Activated T-cell treated with anti-CD3 and anti-CD28 coated beads, Interleukin-2, amount 50 U/mL, for 4 hours (primary cell): ENCODE data around the gene SNX25. TPM values are rescaled to one million over a fixed set of nuclear protein-coding genes. Genes with fewer than 3 reads are reported as not detected.
"Not testable (repeated sequence)": the region's sequence is repeated elsewhere in the genome, so short reads cannot be mapped to it uniquely, and the experiment has no call there.

Source experiments
- ATAC-seq, 2 donors: fragments of 200-7000 bp; cut with Tn5 transposase; one replicate each; pipeline ENCODE4 v1.10.0; 2021
- DNase-seq: peaks from one replicate; pipeline ENCODE4 v3.0.0-alpha.2; 2020
- H3K27me3 Mint-ChIP-seq: one replicate; pipeline ENCODE4 v1.8.0; 2021; ENCODE audit warnings: low read depth, mixed read lengths
- H3K36me3 Mint-ChIP-seq: one replicate; pipeline ENCODE4 v1.8.0; 2022; ENCODE audit warnings: mixed read lengths; ENCODE audit not compliant: insufficient read depth
- H3K4me1 Mint-ChIP-seq: one replicate; pipeline ENCODE4 v1.8.0; 2021; ENCODE audit warnings: low read depth, mixed read lengths
- H3K4me3 Mint-ChIP-seq: one replicate; pipeline ENCODE4 v1.8.0; 2021; ENCODE audit warnings: mild to moderate bottlenecking, moderate library complexity, mixed read lengths
- H3K9me3 Mint-ChIP-seq: one replicate; pipeline ENCODE4 v1.8.0; 2021; ENCODE audit warnings: mixed read lengths
- total RNA-seq, 3 donors: library from RNA; stranded (reverse); gene quantifications; one replicate each; pipeline ENCODE4 v1.2.1, GENCODE V29; 2021

Gene SNX25
- total RNA-seq, 3 donors from 2014 or later, result 9.5 to 10.9 (median 10.3) TPM

DNA sequence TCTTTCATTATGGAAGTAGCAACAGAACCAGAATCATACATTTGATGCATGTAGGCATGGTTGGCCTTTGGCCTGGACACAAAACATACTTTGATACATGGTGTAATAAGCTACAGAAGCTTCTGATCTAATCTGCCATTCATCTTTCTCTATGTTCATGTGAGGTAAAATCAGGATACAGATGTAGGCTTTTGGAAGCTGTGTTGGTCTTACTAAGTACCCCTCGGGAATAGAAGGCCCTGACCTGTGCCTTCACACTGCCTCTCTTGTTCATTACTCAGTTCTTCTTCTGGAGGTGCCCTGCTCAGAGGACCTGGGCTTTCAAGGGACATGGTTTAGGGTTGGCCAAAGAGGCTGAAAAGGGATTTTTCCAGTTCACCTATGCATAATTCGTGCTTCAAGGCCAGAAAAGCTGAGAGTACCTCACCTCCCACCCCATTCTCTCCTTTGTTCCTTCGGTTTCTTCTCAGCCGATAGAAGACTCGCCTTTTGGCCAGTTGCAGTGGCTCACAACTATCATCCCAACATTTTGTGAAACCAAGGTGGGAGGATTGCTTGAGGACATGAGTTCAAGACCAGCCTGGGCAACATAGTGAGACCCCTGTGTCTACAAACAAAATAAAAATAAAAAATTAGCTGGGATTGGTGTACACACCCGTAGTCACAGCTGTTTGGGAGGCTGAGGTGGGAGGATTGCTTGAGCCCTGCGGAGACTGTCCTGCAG, 25.9 kb downstream of the SNX25 start:
- Mint-ChIP-seq H3K9me3 (no peaks in the 10 kb centered on the region), H3K36me3 (peaks cover 2% of the 10 kb centered on the region), H3K4me3 (no peak overlapping the region), H3K27me3 (no peaks in the 10 kb centered on the region), H3K4me1 (peaks cover 22% of the 10 kb centered on the region)
- DNase-seq (no peak), ATAC-seq (no peak)

DNA sequence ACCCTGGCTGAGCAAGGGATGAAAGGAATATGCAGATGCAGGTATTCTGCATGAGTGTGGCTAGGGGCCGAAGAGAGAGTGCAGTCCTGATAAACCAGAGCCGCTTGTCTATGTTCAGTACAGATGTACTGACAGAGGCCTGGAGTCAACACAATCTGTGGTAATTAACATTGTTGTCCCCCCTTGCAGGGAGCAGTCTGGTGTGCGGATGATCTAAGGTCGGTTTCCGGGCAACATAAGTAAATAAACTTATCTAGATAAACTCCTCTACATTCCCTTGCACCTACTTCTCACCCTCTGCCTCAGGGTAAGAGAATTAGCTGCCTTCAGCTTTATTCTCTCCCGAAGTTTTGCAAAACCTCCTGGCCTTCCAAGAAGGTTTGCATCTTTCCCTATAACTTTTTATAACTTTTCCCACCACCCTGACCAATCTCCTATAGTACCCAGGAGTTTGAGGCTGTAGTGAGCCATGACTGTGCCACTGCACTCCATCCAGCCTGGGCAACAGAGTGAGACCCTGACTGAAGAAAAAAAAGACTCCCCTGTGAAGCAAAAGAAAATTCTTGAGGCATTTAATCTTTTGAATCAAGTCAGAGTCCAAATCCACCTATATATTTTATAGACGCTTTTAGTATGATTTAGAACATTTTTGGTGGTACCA, 26.6 kb downstream of the SNX25 start:
- Mint-ChIP-seq H3K9me3 (no peaks in the 10 kb centered on the region), H3K4me1 (peaks cover 22% of the 10 kb centered on the region), H3K27me3 (no peaks in the 10 kb centered on the region), H3K4me3 (no peak overlapping the region), H3K36me3 (peaks cover 2% of the 10 kb centered on the region)
- no peak for DNase-seq
- ATAC-seq, result no peak

DNA sequence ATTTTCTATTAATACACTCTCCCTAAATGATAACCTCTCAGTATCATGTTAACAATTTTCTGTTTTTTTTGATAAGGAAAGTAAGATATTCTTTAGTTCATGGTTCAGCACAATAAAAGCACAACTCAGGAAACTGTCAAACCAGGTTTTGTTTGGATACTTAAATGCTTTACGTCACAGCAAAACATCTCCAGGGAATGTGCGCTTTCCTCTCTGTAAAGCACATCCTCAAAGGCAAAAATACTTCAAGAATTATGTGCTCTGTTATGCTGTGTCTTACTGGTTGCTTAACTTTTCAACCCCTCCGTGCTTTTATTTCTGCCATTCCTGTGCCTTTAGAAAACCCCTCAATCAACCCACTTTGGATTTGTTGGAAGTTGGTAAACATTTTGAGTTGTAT, 27.8 kb downstream of the SNX25 start:
- ATAC-seq, result no peak
- no peak for DNase-seq
- Mint-ChIP-seq H3K4me1 (peaks cover 20% of the 10 kb centered on the region), H3K4me3 (no peak overlapping the region), H3K36me3 (peaks cover 2% of the 10 kb centered on the region), H3K27me3 (no peaks in the 10 kb centered on the region), H3K9me3 (no peaks in the 10 kb centered on the region)

DNA sequence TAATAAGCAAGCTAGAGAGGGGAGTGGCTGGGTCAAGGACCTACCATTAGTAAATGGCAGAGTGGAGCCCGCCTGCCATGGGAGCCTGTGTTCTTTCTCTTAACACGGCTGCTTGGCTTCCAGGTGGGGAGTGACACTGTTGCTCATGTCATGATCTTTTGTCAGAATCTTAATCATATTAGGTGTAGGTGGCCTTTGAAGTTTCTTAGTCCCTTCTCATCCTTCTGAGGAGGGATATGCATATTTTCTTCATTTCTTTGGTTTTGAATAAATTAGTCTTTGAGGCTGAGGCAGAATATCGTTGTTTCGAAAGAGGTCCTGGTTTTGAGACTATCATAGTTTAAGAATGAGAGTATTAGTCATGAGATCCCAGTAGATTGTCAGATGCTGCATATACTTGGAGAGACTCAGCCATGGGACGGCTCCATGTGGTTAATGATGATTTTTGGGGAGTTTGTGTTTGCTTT, 28.9 kb downstream of the SNX25 start:
- DNase-seq (no peak), ATAC-seq (peak; percentile 90 to 94)
- no peaks in the 10 kb centered on the region for H3K27me3 Mint-ChIP-seq
- peaks cover 2% of the 10 kb centered on the region for H3K36me3 Mint-ChIP-seq
- H3K9me3 Mint-ChIP-seq, result no peaks in the 10 kb centered on the region
- no peak overlapping the region for H3K4me3 Mint-ChIP-seq
- peaks cover 15% of the 10 kb centered on the region for H3K4me1 Mint-ChIP-seq

DNA sequence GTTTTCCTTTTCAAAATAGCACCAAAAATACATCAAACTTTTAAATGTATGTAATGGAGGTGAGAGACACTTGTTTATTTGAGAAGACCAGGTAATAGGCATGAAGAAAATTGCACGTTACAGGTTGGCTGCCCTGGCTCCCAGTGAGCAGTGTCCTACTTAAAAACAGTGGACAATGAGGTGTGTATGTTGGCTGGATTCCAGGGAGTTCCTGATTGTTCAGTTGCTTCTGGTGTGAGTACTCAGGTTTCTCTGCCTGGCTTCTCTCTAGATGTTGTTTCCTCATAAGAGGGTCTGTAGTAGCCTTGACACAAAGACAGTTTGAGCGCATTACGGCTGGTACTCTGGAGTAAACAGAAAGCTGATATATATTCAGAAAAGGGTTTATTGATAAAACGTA, 29.4 kb downstream of the SNX25 start:
- Mint-ChIP-seq H3K4me1 (peaks cover 16% of the 10 kb centered on the region), H3K27me3 (no peaks in the 10 kb centered on the region), H3K9me3 (no peaks in the 10 kb centered on the region), H3K4me3 (no peak overlapping the region), H3K36me3 (peaks cover 2% of the 10 kb centered on the region)
- ATAC-seq (no peak), DNase-seq (no peak)

DNA sequence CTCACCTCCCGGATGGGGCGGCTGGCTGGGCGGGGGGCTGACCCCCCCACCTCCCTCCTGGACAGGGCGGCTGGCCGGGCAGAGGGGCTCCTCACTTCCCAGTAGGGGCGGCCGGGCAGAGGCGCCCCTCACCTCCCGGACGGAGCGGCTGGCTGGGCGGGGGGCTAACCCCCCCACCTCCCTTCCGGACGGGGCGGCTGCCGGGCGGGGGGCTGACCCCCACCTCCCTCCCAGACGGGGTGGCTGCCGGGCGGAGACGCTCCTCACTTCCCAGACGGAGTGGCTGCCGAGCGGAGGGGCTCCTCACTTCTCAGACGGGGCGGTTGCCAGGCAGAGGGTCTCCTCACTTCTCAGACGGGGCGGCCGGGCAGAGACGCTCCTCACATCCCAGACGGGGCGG, 31.1 kb downstream of the SNX25 start:
- not testable (repeated sequence) for ATAC-seq, H3K36me3 Mint-ChIP-seq, H3K4me3 Mint-ChIP-seq, DNase-seq, H3K9me3 Mint-ChIP-seq, H3K27me3 Mint-ChIP-seq
- peaks cover 16% of the 10 kb centered on the region for H3K4me1 Mint-ChIP-seq

DNA sequence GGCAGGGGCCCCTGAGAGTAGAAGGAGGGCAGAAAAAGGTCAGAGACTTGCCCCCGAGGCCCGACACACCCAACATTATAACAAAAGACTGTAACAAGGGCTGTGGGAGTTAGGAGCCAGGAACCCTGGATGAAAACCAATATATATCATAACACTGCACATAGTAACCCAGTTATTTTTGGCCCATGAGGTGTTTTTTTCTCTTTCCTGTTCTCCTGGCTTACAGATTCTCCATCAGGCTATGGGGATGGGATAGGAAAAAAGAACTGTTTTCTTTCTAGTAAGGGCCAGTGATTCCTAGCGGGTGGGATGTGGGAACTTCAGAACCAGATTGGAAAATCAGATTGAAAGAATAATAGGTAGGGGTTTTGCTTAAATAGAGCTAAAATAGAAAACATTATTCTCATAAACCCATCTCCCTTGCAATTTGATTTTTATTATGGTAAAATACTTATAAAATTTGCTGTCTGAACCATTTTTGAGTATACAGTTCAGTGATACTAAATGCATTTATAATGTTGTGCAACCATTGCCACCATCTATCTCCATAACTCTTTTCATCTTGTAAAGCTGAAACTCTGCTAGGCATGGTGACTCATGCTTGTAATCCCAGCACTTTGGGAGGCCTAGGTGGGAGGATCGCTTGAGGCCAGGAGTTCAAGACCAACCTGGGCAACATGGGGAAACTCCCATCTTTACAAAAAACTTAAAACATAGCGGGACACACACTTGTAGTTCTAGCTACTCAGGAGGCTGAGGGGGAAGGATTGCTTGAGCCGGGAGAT, 33.5 kb downstream of the SNX25 start:
- ATAC-seq, result no peak
- peaks cover 6% of the 10 kb centered on the region for H3K36me3 Mint-ChIP-seq
- H3K4me3 Mint-ChIP-seq, result no peak overlapping the region
- H3K27me3 Mint-ChIP-seq, result no peaks in the 10 kb centered on the region
- DNase-seq, result no peak
- peaks cover 28% of the 10 kb centered on the region for H3K4me1 Mint-ChIP-seq
- H3K9me3 Mint-ChIP-seq, result no peaks in the 10 kb centered on the region

DNA sequence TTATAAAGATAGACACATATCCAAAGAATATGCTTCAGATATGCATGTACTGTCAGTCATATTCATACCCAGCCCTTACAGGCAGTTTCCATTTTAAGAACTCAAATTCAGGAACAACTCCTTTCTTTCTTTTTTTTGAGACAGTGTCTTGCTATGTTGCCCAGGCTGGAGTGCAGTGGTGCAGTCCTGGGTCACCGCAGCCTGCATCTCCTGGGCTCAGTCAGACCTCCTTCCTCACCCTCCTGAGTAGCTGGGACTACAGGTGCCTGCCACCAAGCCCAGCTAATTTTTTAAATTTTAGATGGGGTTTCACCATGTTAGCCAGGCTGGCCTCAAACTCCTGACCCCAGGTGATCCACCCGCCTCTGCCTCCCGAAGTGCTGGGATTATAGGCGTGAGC, 34.5 kb downstream of the SNX25 start:
- peaks cover 21% of the 10 kb centered on the region for H3K4me1 Mint-ChIP-seq
- peaks cover 4% of the 10 kb centered on the region for H3K36me3 Mint-ChIP-seq
- ATAC-seq (no peak), DNase-seq (no peak)
- H3K4me3 Mint-ChIP-seq, result no peak overlapping the region
- no peaks in the 10 kb centered on the region for H3K27me3 Mint-ChIP-seq
- no peaks in the 10 kb centered on the region for H3K9me3 Mint-ChIP-seq

DNA sequence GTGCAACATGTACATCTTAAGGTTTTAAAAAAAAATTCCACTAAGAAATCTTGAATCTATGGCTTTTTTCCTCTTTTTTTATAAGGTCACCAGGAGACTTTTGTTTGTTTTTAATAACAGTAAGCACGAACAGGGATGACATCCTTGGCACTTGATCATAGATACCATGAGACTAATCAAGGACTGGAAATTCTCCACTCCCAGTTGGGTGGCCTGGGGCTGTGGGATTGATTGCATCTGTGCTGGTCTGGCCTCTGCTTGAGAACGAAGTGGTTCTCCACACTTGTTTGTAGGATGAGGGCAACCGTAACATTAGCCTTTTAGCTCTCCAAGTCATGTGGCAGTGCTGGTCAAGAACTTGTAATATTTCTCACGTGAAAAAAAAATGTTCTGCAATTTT, 35.4 kb downstream of the SNX25 start:
- Mint-ChIP-seq H3K9me3 (no peaks in the 10 kb centered on the region), H3K27me3 (no peaks in the 10 kb centered on the region), H3K4me3 (no peak overlapping the region), H3K4me1 (peaks cover 22% of the 10 kb centered on the region), H3K36me3 (peaks cover 7% of the 10 kb centered on the region)
- ATAC-seq (no peak), DNase-seq (no peak)

DNA sequence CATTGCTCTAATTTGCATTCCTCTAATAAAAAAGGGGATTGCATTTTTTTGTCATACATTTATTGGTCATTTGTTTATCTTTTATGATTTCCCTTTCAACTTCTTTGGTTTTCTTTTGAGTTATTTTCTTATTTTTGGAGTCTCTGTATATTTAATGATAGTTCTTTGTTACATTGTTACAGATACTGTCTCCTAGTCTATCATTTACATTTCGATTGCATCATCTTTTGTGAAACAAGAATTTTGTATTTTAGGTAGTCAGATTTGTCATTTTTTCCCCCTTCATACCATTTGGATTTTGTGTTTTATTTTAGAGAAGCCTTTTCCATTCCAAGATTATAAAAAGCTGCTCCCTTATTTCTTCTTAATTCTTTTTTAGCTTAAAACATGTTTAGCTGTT, 37.1 kb downstream of the SNX25 start:
- ATAC-seq (no peak), DNase-seq (no peak)
- Mint-ChIP-seq H3K4me3 (no peak overlapping the region), H3K27me3 (no peaks in the 10 kb centered on the region), H3K36me3 (peaks cover 7% of the 10 kb centered on the region), H3K9me3 (no peaks in the 10 kb centered on the region), H3K4me1 (peaks cover 26% of the 10 kb centered on the region)

DNA sequence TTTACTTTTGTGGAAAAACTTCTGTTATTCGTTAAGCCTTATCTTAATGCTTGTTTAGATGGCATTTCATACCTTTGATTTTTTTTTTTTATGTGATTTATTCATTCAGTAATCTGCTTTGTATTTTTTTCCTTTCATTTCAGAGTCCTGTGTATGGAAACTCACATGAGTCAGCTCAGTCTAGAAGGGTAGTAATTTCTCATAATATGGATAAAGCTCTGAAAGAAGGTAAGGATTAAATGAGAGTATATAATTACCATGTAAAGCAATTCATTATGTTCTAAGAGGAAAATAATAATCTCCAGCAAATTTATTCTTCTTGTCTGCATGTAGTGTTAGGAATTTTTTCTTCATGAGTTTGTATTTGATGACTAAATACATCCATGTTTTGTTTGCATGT, 37.8 kb downstream of the SNX25 start:
- Mint-ChIP-seq H3K4me1 (peaks cover 33% of the 10 kb centered on the region), H3K36me3 (peaks cover 7% of the 10 kb centered on the region), H3K4me3 (no peak overlapping the region), H3K27me3 (no peaks in the 10 kb centered on the region), H3K9me3 (no peaks in the 10 kb centered on the region)
- DNase-seq (no peak), ATAC-seq (peak; percentile 48 to 57)

DNA sequence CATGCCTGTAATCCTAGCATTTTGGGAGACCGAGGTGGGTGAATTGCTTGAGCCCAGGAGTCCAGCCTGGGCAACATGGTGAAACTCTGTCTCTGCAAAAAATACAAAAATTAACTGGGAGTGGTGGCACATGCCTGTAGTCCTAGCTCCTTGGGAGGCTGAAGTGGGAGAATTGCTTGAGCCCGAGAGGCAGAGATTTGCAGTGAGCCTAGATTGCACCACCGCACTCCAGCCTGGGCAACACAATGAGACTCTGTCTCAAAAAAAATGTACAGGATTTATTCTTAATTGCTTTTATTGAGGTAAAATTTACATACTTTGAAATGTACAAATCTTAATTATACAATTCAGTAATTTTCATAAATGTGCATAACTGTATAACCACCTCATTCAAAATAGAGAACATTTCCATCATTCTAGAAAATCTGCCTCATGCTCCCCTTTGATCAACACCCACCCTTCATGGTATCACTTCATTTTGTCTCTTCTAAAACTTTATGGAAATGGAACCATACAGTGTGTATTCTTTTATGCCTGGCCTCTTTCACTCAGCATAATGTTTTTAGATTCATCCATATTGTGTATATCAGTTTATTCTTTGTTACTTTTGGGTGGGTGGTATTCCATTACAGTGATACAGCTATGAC, 39.1 kb downstream of the SNX25 start:
- Mint-ChIP-seq H3K27me3 (no peaks in the 10 kb centered on the region), H3K9me3 (no peaks in the 10 kb centered on the region), H3K4me3 (no peak overlapping the region), H3K4me1 (peaks cover 32% of the 10 kb centered on the region), H3K36me3 (peaks cover 7% of the 10 kb centered on the region)
- no peak for ATAC-seq
- no peak for DNase-seq

DNA sequence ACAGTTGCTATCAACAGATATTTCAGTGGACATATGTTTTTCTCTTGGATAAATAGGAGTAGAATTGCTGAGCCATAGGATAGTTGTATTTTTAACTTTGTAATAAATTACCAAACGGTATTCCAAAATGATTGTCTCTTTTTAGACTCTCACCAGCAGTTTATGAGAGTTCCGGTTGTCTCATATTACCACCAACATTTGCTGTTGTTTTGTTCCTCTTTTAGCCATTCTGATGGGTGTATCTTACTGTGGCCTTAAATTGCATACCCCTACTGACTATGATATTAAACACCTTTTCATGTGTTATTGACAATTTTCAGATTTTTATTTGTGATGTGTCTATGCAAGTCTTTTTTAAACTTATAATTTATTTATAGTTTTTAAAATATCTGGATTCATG, 39.7 kb downstream of the SNX25 start:
- Mint-ChIP-seq H3K36me3 (peaks cover 7% of the 10 kb centered on the region), H3K4me3 (no peak overlapping the region), H3K27me3 (no peaks in the 10 kb centered on the region), H3K4me1 (peaks cover 36% of the 10 kb centered on the region), H3K9me3 (no peaks in the 10 kb centered on the region)
- DNase-seq, result no peak
- no peak for ATAC-seq

DNA sequence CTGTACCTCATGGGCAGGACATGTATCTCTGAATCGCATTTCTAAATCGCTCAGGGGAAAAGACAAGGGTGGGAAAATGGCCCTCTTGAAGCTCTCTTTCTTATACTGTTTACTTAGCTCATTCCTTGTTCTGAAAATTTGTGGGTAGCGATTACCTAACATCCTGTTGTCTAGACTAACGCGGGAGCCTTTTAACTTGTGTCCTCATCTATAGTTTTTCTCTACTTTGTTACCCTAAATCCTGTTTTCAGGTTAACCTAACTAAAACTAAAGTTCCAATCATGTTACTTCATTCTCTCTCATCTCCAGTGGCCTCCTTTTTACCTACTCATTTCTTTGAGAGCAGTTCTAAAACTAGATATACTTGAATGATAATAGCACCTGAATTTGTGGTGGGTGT, 45.0 kb downstream of the SNX25 start:
- ATAC-seq, result peak in 1 of 2 donors; percentile 34
- Mint-ChIP-seq H3K4me1 (peaks cover 42% of the 10 kb centered on the region), H3K4me3 (no peak overlapping the region)

More for the DNA sequence above, 45.0 kb downstream of the SNX25 start:
- no peak for DNase-seq
- Mint-ChIP-seq H3K9me3 (no peaks in the 10 kb centered on the region), H3K36me3 (peaks cover 2% of the 10 kb centered on the region), H3K27me3 (no peaks in the 10 kb centered on the region)
